A549 (cell line): Measurements from ENCODE around the gene KLHDC8B.

Experiments
- CBX2 ChIP-seq: fragments of 200-600 bp; sonication (generic); IDR thresholded peaks from 2 replicates; pipeline ENCODE4 v1.6.1; 2016; ENCODE audit warnings: low read depth, mild to moderate bottlenecking, borderline replicate concordance
- CTCF ChIP-seq: fragments of >200 bp; sonication (Bioruptor Twin); formaldehyde crosslinking; IDR thresholded peaks from 3 replicates; pipeline ENCODE4 v1.5.1; 2016
- E2F6 ChIP-seq: IDR thresholded peaks from 2 replicates; pipeline ENCODE4 v1.6.1; 2012; ENCODE audit warnings: low read depth, borderline replicate concordance
- FOSL2 ChIP-seq, 2 experiments: fragments of 450-650 bp in 1 of 2; fragments of >200 bp in 1 of 2; sonication (Bioruptor Twin) in 1 of 2; formaldehyde crosslinking; IDR thresholded peaks; 2 replicates each; pipeline versions ENCODE4 v1.5.0 to v1.6.1; 2016 to 2020; ENCODE audit warnings: mild to moderate bottlenecking in 1 of 2, moderate library complexity in 1 of 2
- HDAC2 ChIP-seq: fragments of 200-600 bp; sonication (generic); IDR thresholded peaks from 2 replicates; pipeline ENCODE4 v1.6.1; 2016
- HOXB5 ChIP-seq: fragments of 250-450 bp; sonication (Bioruptor Pico); IDR thresholded peaks from 2 replicates; pipeline ENCODE4 v1.5.0; 2020; ENCODE audit warnings: mild to moderate bottlenecking, moderate library complexity
- MAFK ChIP-seq: fragments of 450-650 bp; IDR thresholded peaks from 2 replicates; pipeline ENCODE4 v1.6.1; 2014; ENCODE audit not compliant: partially characterized antibody
- MAX ChIP-seq: IDR thresholded peaks from 2 replicates; pipeline ENCODE4 v1.6.1; 2012
- MAZ ChIP-seq: fragments of 150-350 bp; IDR thresholded peaks from 2 replicates; pipeline ENCODE4 v1.6.1; 2014; ENCODE audit warnings: antibody characterized with exemption, low read depth, low read length, borderline replicate concordance
- POLR2A ChIP-seq: IDR thresholded peaks from 2 replicates; pipeline ENCODE4 v1.6.1; 2012; ENCODE audit warnings: mild to moderate bottlenecking, low read length
- REST ChIP-seq: fragments of 200-600 bp; sonication (generic); IDR thresholded peaks from 2 replicates; pipeline ENCODE4 v1.6.1; 2016; ENCODE audit warnings: antibody characterized with exemption, mild to moderate bottlenecking, moderate library complexity
- USF2 ChIP-seq: fragments of 450-650 bp; IDR thresholded peaks from 2 replicates; pipeline ENCODE4 v1.6.1; 2014; ENCODE audit warnings: antibody characterized with exemption

- TF ChIP-seq POLR2A = no peak
- TF ChIP-seq CTCF = no peak
- TF ChIP-seq USF2 = no peak
- no peak for TF ChIP-seq E2F6
- no peak for TF ChIP-seq HOXB5
- no peak for TF ChIP-seq REST
- no peak for TF ChIP-seq MAZ
- TF ChIP-seq MAFK = no peak
- TF ChIP-seq FOSL2 (IDR thresholded peaks at IDR 0.05) = no peak
- TF ChIP-seq FOSL2 (CRISPR knock-in tag; IDR thresholded peaks at IDR 0.05) = no peak
- TF ChIP-seq HDAC2 = no peak
- no peak for TF ChIP-seq MAX
- TF ChIP-seq CBX2 = no peak
These were observed 7.8 kb upstream of the KLHDC8B start for GRCh38 chr3:49163609-49164008.
